HCEC 1CT (cell line): ENCODE measurements around the gene EPB41L4A.

ENCODE experiments used
- DNase-seq: peaks from one replicate; pipeline ENCODE4 v3.0.0-alpha.2; 2017

The EPB41L4A gene

DNA sequence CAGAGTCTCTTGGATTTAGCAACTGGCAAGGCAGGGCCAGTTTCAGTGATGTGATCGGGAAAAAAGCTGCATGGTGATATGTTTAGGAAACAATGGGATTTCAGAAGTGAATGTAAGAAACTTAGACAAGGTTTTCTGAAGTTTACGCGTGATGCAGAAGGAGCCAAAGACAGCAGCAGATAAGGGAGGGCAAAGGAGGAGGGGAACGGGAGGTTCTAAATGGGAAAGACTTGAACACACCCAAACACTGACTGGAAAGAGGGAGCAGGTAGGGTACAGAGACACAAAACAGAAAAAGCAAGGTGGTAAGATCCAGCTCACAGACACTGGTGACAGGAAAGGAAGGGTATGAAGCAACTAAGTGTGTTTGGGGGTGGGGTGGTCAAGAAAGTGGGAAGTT, 115.4 kb downstream of the EPB41L4A start:
- no peak for DNase-seq

DNA sequence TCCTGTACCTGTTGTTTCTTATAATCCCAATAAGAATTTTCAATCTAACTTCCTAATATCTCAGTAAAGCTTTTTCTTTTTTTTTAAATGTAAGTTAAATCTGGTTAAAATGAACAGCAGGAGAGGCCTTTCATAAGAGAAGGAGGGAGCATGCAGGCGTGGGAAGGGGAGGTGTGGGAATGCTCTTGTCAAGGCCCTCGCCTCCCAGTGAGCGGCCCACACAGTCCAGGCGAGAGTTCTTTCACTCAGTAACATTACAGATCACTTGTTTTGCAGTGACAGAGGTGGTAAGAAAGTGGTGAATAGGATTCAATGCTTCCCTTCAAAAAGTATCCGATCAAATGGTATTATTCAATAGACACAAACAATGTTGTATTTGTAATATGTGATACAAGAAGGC, 125.0 kb downstream of the EPB41L4A start:
- DNase-seq = no peak

DNA sequence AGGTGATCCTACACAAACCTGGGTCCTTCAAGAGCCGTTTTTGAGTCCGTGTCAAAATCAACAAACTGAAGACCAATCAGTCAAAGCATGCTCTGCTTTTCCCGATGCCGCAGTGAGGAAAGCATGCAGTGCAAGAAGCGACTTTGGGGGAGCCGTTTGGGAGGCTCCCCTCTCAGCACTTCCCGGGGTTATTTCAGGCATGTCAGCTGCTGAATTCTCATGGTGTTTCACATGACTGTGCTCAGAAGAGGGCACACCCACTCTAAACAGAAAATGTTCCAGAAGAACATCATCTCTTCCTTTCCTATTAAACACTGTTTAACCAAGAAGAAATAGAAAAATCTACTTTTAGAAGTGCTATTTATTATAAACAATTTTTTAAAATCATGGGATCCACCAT, 125.5 kb downstream of the EPB41L4A start:
- no peak for DNase-seq

DNA sequence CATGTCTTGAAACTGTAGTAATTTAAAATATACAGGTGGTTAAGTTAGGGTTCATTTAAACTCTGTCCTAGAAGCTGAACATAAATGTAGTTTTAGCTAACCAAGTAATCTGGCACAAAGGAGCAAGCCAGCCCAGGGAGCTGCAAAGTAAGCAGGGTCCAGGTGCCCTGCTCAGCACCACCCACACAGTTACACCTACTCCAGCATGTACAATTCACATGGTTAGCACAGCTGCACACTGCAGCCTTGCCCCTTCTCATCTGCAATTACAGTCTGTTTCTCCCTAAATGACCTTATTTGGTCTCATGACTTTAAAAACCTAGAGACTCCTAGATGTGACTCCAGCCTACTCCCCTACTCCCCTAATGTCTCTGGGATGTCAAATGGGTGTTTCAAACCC, 128.4 kb downstream of the EPB41L4A start:
- no peak for DNase-seq

DNA sequence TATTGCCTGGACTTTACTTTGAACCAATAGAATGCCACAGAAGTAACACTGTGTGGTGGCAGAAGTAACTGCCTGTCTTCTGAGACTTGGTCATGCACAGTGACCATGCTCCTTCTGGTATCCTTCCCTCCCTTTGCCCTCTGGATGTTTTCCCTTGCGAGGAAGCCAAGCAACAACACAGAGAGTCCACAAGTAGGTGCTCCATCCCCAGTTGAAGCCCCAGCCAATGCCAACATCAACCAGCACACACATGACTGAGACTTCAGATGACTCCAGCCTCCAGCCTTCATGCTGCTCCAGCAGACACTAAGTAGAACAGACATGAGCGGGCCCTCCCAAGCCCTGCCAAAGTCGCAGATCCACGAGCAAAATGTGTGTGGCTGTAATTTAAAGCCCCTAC, 129.6 kb downstream of the EPB41L4A start:
- DNase-seq = no peak

DNA sequence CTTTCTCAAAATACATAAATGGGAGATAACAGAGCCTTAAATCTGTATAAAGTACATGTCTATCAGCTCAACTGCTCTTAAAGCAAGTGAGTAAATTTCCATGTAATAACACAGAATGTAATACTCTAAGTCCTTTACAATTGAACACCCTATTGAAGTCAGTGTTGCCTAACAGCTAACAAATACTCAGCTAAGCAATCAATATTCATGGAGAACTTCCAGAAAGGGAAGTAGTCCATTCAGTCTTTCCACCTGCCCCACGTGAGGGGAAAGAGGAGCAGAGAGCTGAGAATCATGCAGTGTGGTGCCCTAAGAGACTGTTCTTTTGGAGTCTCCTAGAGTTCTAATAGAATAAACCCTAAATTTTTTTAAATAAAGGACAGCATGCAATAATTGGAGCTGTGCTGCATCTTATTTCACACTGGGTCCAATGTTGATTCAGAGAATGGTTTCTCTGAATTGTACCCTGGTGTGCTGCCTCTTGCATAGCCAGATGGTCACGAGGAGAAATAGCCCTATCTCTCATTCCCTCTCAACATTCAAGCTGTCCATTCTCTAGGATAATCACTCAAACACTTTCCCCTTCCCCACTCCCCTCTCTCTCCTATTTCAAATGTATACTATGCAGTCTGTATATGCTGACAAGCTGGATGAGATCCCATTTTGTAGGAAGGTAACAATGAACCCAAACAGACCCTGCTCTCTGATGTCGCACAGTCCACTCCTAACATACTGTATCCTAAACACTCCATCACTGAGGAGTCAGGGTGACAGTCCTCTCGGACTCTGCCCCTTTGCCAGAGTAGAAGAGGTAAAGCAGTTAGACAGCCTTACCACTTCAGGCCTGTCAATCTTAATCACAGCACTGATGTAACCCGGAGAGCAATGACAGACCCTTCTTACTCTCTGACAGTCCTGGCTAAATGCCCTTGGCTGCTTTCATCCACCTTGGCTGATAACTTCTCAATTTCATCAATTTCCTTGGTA, 134.8 kb downstream of the EPB41L4A start:
- DNase-seq = no peak

DNA sequence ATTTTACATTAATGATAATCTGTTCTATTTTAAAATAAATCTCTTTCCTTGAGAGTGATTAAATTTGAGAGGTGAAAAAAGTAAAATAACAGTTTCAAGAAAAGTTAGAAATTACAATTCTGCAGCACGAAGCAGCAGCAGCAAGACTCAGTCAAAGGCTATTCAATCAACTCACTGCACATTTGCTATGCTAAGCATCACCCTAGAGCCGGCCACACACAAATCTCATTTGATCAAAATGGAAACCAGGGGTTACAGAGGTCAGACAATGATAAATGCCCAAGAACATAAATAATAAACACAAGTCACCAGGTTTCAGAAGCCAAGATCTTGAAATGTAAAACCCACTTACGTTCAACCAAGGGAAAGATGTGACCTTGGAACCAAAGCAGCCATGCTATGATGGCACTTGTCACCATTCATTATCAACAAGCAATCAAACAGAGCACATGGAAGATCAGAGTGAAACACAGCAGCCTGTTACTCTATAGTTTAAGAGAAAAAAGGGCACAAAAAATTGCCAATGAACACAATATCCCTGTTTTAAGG, 136.0 kb downstream of the EPB41L4A start:
- DNase-seq = no peak

DNA sequence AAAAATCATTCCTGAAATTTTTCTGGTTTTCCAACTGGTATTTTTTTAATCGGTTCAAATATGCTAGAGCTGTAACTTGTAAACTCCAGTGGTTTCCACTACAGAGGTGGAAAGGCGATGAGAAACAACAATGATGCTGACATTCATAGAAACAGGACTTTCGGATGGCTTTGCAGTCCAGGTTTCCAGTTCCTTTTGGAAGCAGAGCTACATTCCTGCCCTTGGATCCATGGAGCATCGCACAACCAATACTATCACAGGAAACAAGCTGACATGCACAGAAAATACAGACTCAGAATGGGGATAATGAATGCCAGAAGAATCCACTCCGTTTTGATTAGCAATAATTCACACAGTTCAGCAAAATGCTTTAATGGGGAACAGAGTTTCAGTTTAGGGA, 140.0 kb downstream of the EPB41L4A start:
- DNase-seq = no peak

DNA sequence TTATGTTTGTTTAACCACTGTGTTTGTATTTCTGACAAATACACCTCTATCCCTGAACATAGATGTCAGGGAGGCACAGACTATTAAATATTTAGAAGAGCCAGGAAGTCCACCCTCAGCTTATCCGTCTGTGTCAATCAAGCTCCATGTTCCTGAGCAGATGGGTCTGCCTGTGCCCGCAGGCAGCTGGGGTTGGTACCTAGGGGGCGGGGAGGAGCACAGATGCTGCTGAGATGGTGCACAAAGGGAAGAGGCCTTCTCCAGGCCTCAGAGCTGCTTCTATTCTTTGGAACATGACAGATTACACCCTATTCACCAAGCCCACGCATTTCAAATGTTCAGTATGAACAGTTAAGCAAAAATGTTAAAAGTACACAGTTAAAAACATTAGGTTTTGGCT, 142.1 kb downstream of the EPB41L4A start:
- DNase-seq = no peak

DNA sequence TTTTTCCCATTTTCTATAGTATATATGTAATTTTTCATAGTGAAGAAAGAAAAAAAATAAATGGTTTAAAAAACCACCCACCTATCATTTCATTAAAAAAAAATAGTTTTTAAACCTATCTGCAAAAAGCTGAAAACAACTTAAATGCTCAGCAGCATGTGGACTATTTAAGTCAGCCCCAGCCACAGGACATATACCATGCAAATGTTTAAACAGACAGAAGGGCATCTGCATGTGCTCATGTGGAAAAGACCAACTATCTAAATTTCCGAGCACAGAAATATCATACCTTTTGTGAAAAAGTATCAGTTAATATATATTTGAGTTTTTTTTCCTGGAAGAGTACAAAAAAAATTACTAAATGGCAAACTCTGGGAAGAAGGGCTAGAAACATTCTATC, 143.4 kb downstream of the EPB41L4A start:
- no peak for DNase-seq

DNA sequence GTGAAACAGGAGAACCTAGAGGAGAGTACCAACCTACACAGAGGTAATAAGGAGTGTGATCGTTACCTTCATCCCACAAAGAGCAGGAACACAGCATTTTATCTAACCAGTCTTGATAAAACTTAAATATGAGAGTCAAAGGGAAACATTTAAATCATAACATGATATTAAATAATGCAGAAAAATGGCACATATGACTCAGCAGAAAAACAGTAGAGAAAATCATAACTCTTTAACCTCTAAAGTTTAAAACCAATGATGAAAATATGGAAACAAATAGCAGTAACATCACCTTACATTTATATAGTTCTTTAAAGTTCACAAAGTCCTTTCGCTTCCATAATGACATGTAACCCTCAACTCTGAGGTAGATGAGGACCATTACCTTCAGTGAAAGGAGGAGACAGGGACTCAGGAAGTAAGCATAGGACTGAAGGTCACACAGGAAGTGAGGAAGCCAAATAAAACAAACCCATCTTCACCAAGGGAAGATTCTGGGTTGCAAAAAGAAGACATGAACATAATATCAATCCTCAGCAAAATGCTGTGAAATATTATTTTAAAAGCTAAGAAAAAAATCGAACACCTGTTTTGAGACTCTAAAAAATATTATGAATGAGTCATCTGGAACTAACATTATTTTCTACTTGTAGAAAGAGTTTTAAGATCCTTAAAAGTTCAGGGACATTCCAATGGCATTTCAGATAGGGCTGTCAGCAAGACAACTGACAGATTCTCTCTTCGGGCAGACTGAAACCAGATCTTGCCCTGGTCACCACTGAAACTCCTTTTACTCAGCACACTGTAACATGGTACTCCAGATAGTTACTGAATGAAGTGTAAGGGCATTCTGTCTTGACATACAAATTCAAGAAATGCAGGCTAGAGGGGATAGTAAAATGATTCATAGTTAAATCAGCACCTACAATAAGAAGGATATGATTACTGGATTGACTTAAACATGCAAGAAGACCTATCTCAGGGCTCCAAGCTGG, 148.5 kb downstream of the EPB41L4A start:
- no peak for DNase-seq

DNA sequence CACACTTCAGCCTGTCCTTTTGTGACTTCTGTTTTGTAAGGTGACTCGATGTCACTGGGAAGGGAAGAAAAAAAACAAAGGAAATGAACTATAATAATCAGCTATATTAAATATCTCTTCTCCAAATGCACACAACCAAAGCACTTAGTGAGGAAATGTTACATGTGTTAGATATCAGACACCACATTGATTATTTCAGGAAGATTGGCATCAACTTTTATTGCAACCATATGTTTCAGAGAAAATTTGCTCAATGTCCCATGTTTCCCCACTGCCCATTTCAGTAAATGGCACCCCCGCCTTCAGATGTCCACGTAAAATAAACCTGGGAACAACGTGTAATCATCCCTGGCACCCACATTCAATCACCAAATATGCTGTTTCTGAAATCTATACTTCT, 151.8 kb downstream of the EPB41L4A start:
- DNase-seq = no peak

DNA sequence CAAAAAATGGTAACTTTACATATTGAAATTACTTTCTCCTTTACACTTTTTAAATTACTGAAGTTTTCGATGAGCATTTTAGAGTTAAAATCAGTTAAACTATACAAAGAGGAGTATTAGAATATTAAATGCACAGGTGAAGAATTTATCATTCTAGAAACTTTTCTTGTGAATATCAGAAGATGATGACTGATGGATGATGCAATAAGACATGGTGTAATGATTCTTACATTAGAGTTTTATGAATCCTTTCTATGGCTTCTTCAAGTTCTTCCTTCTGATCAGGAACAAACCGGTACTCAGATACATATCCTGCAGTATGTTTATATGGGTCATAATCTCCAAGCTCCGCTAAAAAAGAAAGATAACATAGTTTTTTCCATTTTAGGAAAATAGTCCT, 154.4 kb downstream of the EPB41L4A start:
- DNase-seq = no peak

DNA sequence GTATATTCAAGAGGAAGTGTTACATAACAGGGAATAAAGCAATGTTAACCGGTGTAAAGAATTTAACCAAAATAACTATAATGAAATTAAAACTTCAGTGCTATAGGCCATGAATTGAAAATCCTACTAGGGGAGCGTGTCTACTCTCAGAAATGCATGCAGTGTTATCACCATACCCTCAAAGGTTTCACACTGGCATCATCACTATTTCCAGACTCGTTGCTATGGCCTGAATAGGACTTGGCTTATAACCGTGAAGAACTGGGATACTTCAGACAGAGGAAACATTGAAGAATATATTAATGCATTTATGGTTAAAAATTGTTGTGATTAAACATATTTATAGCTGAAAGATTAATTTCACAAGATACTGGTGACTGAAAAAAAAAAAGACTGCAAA, 154.9 kb downstream of the EPB41L4A start:
- no peak for DNase-seq

DNA sequence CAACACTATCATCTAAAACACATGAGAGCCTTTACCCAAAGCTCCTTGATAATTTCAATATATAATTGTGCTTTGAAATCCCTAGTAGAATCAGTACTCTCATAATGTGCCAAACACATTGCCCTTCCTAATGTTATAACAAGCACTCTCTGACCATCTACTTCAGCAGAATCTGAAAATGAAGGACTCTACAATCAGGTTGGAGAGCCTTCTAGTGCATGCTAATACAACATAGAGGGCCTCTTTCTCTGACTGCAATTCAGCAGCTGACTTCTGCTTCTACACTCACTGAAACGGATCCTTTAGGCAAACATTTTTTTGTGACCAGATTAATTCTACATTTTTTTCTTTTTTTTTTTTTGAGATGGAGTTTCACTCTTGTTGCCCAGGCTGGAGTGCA, 155.6 kb downstream of the EPB41L4A start:
- no peak for DNase-seq

DNA sequence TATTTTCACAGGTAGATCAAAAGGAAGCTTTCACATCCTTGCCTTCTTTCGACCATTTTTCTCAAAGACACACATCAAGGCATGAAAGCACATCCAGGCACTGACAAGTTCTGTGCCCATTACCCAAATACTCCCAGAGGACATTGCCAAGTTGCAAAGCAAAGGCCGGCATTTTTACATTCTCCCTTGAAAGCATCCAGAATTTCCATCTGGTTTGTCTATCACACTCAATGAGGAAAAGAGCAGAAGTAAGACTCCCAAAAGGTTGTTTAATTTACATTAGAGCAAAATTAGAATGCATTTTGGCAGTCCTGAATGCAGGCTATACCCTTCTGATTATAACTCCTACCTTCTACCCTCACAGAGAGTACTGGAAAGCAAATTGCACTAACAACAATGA, 160.5 kb downstream of the EPB41L4A start:
- no peak for DNase-seq

DNA sequence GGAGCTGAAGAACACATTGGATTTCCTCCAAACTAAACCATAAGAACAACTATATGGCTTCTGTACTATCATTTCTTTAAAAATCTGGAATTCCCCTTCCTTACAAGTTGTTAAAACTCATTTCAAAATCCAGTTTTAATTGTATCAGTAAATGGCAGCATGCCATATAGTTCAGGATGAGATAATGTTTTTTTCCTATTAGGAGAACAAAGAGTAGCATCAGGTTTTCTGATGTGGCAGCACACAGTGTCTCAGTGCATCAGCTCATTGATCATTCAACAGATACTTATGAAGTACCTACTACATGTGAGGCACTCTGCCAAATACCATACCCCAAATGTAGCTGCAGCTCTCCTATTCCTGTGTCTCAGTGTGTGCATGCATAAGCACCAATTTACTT, 161.1 kb downstream of the EPB41L4A start:
- DNase-seq = no peak

DNA sequence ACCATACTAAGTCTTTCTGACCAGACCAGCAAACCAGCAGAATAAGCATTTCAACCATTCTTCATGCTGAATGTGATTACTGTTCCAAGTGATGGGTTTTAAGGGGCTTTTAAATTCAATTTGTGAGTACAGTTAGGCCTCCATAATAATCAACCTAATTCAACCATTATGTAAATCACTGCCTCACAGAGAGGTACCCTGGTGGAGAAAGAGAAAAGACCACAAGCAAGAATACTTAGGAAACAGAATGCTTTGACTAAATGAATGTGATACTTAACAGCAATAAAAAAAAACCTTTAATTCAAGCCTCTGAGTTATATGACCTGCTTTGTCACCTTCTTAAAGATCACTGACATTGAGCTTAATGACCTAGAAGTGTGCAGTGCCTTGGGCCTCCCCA, 162.1 kb downstream of the EPB41L4A start:
- no peak for DNase-seq

DNA sequence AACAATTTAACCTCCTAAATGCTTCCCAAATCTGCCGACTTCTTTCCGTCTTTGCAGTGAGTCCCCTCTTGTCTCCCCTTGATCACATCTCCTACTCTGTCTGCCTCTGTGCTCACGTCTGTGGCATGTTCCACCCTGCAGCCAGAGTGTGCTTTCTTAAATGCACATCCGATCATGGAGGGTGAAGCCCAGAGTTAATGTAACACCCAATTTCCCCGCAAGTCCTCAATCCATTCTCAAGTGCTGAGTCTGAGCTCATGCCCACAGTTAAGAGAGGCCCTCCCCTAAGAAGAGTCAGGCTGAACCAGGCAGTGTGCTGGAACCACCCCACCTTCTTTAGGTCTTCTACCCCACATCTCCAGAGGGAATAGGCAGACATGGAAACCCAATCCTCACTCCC, 164.8 kb downstream of the EPB41L4A start:
- DNase-seq = no peak

DNA sequence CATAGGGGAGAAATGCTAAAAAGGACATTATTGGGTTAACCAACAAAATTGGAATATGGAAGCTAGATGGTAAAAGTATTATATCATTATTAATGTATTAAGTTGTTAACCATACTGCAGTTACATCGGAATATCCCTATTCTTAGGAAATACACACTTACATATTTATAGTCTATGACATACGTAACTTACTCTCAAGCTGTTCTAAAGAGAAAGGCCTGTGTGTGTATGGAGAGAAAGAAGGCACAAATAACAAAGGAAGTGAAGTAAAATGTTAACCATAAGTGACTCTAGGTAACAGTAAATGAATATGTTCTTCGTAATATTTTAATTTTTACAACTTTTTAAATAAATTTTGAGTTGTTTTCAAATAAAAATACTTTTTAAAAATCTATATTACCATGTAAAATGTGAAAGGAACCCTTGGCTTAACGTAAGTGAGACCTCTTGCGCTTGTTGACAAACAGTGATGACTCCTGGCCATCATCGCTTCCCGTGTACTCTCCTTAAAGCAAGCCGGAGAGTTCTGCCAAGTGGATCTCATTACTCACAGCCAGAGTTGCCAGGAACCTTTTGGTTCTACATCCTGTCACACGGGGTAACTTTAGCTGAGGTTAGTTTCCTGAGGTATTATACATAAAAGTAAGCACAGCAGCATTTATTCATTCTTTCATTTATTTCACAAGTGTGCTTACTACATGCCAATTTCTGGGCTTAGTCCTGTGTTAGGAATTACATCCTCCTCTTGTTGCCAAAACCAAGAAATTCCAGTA, 165.4 kb downstream of the EPB41L4A start:
- peak; percentile 7 for DNase-seq

DNA sequence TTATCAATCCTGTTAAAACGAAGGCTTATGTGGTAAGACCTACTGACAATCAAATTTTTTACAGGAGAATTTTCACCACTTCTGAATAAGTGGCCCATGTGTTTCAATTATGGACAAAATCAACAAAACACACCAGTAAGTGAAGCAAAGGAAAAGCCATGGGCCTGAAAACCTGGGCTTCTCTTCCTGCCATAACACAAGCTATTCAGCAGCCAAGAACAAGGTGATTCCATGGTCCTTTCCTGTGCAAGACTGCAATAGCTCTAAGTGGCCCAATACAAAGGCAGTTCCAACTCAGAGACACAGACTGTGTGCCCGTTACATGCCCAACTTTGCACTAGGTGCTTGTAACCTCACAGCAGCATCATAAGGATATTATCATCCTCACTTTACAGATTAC, 168.5 kb downstream of the EPB41L4A start:
- DNase-seq = no peak

DNA sequence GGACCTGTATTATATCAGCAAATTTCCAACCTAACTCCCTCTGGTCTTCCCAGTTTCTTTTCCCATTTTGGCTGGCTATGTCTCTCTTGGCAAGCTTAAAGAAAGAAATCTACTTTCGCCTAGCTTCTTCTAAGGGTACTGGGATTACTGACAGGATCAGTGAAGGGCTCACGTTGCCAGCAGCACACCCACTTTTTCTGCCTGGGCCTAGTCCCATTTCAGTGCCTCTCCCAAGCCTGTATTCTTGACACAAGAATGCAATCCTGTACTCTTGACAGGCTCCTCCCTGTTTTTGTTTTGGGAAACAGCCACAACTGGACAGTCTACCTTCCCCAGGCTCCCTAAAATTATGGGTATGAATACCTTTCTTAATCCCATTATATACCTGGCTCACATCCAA, 170.5 kb downstream of the EPB41L4A start:
- no peak for DNase-seq

DNA sequence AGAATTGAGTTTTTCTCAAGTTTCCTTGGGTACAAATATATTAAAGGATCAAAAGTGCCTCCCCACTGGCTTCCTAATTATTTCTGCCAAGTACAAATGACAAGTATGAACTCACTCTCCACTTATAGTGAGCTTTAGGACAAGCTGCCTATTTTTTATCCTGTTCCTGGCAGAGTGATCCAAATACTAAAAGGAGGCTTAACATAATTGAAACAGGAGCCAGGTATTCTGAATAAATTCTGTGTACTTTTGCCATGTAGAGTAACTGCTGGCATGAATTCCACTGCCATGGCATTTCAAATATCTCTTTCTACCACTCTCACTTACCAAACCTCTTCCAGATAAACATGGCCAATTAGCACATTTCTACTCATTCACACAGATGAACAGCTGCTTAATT, 171.1 kb downstream of the EPB41L4A start:
- no peak for DNase-seq
